HEK293T (cell line): ENCODE results near the gene HOXC11.

ENCODE experiments used
- BHLHE40 ChIP-seq: fragments of 450-650 bp; IDR thresholded peaks from 2 replicates; pipeline ENCODE4 v1.6.1; 2016; ENCODE audit warnings: mild to moderate bottlenecking, moderate library complexity, borderline replicate concordance
- CTBP1 ChIP-seq: fragments of 450-650 bp; IDR thresholded peaks from 2 replicates; pipeline ENCODE4 v1.6.1; 2016; ENCODE audit warnings: borderline replicate concordance
- ELF4 ChIP-seq: fragments of 450-650 bp; IDR thresholded peaks from 2 replicates; pipeline ENCODE4 v1.6.1; 2017; ENCODE audit warnings: antibody characterized with exemption
- FOXA1 ChIP-seq: fragments of 450-650 bp; IDR thresholded peaks from 2 replicates; pipeline ENCODE4 v1.6.1; 2016; ENCODE audit warnings: mild to moderate bottlenecking
- FOXM1 ChIP-seq: fragments of 450-650 bp; IDR thresholded peaks from 2 replicates; pipeline ENCODE4 v1.6.1; 2017; ENCODE audit warnings: mild to moderate bottlenecking, borderline replicate concordance
- NFRKB ChIP-seq: fragments of 450-650 bp; IDR thresholded peaks from 2 replicates; pipeline ENCODE4 v1.6.1; 2016; ENCODE audit warnings: mild to moderate bottlenecking, moderate library complexity

DNA sequence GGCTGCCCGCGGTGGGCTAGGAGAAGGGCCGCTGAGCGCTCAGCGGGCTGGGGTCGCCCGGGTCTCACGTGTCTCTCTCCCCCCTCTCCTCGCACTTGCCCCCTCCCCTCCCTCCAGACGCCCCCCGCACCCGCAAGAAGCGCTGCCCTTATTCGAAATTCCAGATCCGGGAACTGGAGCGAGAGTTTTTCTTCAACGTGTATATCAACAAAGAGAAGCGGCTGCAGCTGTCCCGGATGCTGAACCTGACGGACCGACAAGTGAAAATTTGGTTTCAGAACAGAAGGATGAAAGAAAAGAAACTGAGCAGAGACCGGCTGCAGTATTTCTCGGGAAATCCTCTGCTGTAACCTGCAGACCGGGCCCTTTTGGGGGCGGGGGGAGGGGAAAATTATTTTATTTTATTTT is 2.1 kb downstream of the HOXC11 start:
- no peak for TF ChIP-seq FOXM1
- no peak for TF ChIP-seq ELF4
- TF ChIP-seq CTBP1: no peak
- TF ChIP-seq NFRKB: no peak
- no peak for TF ChIP-seq BHLHE40
- TF ChIP-seq FOXA1: no peak
